ENCODE results near the gene SAA2.
"Not testable (repeated sequence)": the region's sequence is repeated elsewhere in the genome, so short reads cannot be mapped to it uniquely, and the experiment has no call there.

Gene SAA2

DNA sequence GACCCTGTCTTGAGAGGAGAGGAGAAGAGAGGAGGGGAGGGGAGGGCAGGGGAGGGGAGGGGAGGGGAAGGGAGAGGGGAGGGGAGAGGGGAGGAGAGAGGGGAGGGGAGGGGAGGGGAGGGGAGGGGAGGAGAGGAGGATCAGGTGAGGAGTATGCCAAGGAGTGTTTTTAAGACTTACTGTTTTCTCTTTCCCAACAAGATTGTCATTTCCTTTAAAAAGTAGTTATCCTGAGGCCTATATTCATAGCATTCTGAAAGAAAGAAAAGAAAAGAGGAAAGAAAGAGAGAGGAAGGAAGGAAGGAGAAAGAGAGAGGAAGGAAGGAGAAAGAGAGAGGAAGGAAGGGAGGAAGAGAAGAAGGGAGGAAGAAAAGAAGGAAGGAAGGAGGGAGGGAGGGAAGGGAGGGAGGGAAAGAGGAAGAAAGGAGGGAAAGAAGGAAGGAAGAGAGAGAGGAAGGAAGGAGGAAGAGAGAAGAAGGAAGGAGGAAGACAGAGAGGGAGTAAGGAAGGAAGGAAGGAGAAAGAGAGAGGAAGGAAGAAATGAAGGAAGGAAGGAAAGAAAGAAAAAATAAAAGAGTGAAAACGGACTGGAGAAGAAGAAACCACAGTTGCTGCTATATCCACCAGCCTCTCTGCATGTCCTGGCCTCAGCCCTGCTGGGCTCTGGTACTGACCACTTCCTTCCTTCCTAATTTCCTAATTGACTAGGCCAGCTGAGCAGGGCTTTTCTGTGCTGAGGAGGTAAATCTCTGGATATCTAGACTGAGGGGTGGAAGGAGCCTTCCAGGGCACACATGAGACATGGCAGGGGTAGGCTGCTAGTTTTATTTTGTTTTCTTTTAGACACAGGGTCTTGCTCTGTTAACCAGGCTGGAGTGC, 16.4 kb upstream of the SAA2 start:
- no peak for TF ChIP-seq CTCF (IDR thresholded peaks at IDR 0.05; ENCODE audit: low read depth, low read length)
- Histone ChIP-seq H3K4me1 (no peaks in the 10 kb centered on the region), H3K36me3 (no peaks in the 10 kb centered on the region)

DNA sequence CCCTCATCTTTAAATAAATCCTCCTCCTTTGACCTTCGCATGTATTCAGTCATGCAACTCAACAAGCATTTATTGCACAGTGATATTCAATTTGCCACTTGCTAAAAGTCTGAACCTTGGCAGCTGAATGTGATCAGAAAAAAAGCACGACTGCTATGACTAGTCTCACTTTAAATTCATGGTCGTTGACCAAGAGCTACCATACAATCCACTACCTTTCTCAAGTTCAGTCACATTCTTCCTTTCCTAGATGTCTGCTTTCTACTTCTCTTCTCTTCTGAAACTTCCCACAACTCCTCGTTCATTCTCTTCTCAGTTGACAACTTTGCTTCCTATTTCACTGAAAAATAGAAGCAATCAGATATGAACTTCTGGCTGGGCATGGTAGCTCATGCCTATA, 15.6 kb upstream of the SAA2 start:
- Histone ChIP-seq H3K4me1 (no peaks in the 10 kb centered on the region), H3K4me3 (ENCODE audit: low read depth, low read length) (no peak overlapping the region), H3K36me3 (no peaks in the 10 kb centered on the region), H3K27me3 (0 out of 2 replicates have a peak, but pooled peaks cover 2% of the 10 kb centered on the region), H3K9me3 (no peaks in the 10 kb centered on the region)
- DNase-seq: no peak
- no peak for TF ChIP-seq CTCF (IDR thresholded peaks at IDR 0.05; ENCODE audit: low read depth, low read length)

More for the DNA sequence above, 16.4 kb upstream of the SAA2 start:
- no peak for DNase-seq
- Histone ChIP-seq H3K9me3 (no peaks in the 10 kb centered on the region), H3K27me3 (0 out of 2 replicates have a peak, but pooled peaks cover 2% of the 10 kb centered on the region), H3K4me3 (ENCODE audit: low read depth, low read length) (no peak overlapping the region)

DNA sequence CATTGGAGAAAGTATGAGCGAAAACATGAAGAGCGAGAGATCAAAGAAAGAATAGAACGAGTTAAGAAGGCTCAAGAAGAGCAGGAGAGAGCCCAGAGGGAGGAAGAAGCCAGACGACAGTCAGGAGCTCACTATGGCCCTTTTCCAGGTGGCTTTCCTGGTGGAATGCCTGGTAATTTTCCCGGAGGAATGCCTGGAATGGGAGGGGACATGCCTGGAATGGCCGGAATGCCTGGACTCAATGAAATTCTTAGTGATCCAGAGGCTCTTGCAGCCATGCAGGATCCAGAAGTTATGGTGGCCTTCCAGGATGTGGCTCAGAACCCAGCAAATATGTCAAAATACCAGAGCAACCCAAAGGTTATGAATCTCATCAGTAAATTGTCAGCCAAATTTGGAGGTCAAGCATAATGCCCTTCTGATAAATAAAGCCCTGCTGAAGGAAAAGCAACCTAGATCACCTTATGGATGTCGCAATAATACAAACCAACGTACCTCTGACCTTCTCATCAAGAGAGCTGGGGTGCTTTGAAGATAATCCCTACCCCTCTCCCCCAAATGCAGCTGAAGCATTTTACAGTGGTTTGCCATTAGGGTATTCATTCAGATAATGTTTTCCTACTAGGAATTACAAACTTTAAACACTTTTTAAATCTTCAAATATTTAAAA, 14.3 kb upstream of the SAA2 start:
- H3K36me3 ChIP-seq; H3K4me1 ChIP-seq; H3K27me3 ChIP-seq; DNase-seq; H3K9me3 ChIP-seq; H3K4me3 ChIP-seq (ENCODE audit: low read depth, low read length): not testable (repeated sequence)

GRCh38 chr11:18261721-18262120, 13.3 kb upstream of the SAA2 start:
- Histone ChIP-seq H3K36me3 (no peaks in the 10 kb centered on the region), H3K9me3 (no peaks in the 10 kb centered on the region), H3K4me1 (no peaks in the 10 kb centered on the region), H3K4me3 (ENCODE audit: low read depth, low read length) (no peak overlapping the region), H3K27me3 (0 out of 2 replicates have a peak, but pooled peaks cover 2% of the 10 kb centered on the region)
- no peak for DNase-seq
- TF ChIP-seq CTCF (IDR thresholded peaks at IDR 0.05; ENCODE audit: low read depth, low read length): no peak

DNA sequence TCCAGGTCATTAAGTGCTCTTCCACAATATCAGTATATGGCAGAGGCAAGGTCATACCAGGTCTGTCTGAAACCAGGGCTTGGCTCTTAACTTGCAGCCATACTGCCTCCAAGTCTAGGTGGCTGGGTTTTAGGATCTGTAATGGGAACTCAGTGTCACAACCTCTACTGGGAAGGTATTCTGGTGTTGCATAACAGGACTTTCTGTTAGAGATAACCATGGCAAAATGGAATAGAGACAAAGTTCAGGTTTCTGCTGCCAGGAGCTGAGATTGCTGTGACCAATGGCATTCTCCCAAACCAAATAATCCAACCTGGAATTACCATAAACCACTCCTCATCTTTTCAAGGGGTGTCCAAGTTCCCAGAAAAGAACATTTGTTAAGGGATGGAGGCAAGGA, 10.8 kb upstream of the SAA2 start:
- H3K4me1 ChIP-seq: no peaks in the 10 kb centered on the region
- no peaks in the 10 kb centered on the region for H3K27me3 ChIP-seq
- H3K4me3 ChIP-seq (ENCODE audit: low read depth, low read length): no peak overlapping the region
- no peaks in the 10 kb centered on the region for H3K36me3 ChIP-seq
- no peak for DNase-seq
- no peak for TF ChIP-seq CTCF (IDR thresholded peaks at IDR 0.05; ENCODE audit: low read depth, low read length)
- H3K9me3 ChIP-seq: no peaks in the 10 kb centered on the region

GRCh38 chr11:18254781-18255361, 6.4 kb upstream of the SAA2 start:
- Histone ChIP-seq H3K9me3 (no peaks in the 10 kb centered on the region), H3K27me3 (no peaks in the 10 kb centered on the region), H3K4me3 (ENCODE audit: low read depth, low read length) (no peak overlapping the region), H3K36me3 (no peaks in the 10 kb centered on the region), H3K4me1 (no peaks in the 10 kb centered on the region)
- DNase-seq: no peak
- no peak for TF ChIP-seq CTCF (IDR thresholded peaks at IDR 0.05; ENCODE audit: low read depth, low read length)

All from BE2C (cell line).